ENCODE results near the gene PRSS1.

The PRSS1 gene

DNA sequence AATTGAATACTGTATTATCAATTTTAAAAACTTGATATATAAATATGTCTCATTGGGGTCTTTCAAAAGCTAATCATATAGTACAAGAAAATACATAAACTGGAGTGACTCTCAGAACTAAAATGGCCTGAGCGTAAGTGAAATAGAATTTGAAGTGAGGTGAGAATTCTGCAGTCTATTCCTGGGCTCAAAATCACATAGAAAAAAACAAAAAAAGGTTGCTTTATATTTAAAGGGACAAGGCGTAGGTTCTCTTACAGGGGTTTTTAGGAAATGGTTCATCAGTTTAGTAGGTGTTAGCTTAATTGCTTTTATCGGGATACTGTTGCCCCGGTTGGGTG, 36.7 kb upstream of the PRSS1 start:
- in situ Hi-C loops (cut with MboI; ENCODE audit: low sequenced_read_pairs, unreplicated experiment): no loop called here
- TF ChIP-seq, protein P1, sequence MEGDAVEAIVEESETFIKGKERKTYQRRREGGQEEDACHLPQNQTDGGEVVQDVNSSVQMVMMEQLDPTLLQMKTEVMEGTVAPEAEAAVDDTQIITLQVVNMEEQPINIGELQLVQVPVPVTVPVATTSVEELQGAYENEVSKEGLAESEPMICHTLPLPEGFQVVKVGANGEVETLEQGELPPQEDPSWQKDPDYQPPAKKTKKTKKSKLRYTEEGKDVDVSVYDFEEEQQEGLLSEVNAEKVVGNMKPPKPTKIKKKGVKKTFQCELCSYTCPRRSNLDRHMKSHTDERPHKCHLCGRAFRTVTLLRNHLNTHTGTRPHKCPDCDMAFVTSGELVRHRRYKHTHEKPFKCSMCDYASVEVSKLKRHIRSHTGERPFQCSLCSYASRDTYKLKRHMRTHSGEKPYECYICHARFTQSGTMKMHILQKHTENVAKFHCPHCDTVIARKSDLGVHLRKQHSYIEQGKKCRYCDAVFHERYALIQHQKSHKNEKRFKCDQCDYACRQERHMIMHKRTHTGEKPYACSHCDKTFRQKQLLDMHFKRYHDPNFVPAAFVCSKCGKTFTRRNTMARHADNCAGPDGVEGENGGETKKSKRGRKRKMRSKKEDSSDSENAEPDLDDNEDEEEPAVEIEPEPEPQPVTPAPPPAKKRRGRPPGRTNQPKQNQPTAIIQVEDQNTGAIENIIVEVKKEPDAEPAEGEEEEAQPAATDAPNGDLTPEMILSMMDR (IDR thresholded peaks at IDR 0.05; ENCODE audit: borderline replicate concordance, control extremely low read depth, extremely low read depth, insufficient read depth, missing control alignments): no peak
- no peak for DNase-seq (ENCODE audit: low spot score)

DNA sequence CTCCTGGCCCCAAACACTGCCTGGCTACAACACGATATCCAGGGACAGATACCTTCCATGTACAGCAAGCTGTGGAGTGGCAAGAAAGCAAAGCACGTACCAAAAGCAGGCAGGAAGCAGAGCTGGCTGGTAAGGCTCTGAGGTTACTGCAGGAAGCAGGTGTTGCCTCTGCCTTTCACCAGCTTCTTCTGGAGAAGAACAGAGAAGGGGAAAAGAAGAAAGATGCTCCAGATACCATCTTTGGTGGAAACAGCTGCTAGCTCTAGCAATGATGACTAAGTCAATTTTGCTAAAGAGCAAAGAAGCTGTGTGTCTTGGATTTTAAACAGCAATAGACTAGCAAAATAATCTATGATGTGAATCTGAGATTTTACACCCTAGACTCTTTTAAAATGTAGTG, 34.9 kb upstream of the PRSS1 start:
- in situ Hi-C loops (cut with MboI; ENCODE audit: low sequenced_read_pairs, unreplicated experiment): no loop called here
- DNase-seq (ENCODE audit: low spot score): no peak
- TF ChIP-seq, protein P1 (IDR thresholded peaks at IDR 0.05; ENCODE audit: borderline replicate concordance, control extremely low read depth, extremely low read depth, insufficient read depth, missing control alignments): no peak

DNA sequence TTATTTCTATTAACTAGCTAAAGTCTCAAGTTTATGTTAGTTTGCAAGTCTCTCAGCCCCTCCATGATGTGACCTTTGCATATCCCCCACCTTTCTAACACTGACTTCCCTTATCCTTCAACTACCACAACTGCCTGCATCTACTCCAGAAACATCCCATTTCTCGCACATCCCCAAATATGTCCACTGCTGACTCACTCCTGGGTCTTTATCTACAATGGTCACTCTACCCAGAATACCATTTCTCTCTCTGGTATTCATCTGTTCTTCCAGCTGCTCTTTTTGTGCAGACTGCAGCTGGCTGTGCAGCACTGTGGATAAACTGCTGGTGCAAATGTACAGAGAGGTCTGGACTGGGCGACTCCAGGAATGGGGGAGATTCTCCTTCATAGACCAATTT, 32.7 kb upstream of the PRSS1 start:
- TF ChIP-seq, protein P1 (IDR thresholded peaks at IDR 0.05; ENCODE audit: borderline replicate concordance, control extremely low read depth, extremely low read depth, insufficient read depth, missing control alignments): no peak
- in situ Hi-C loops (cut with MboI; ENCODE audit: low sequenced_read_pairs, unreplicated experiment): no loop called here
- DNase-seq (ENCODE audit: low spot score): no peak

DNA sequence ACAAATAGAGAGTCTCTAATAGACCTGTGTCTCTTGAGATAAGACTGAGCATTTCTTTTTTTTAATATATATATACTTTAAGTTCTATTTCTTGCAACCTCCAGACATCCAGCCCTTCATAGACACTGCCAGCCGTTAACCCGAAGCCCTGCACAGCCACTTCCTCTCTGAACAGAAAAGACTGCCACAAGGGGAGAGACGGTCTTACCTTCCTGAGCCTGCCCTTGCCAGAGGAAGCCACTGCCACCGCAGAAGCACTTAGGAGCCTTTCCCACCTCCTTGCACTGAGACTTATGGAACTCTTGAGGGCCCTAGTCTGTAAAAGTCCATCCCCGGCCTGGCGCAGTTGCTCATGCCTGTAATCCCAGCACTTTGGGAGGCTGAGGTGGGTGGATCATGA, 31.8 kb upstream of the PRSS1 start:
- in situ Hi-C loops (cut with MboI; ENCODE audit: low sequenced_read_pairs, unreplicated experiment): no loop called here
- TF ChIP-seq, protein P1 (IDR thresholded peaks at IDR 0.05; ENCODE audit: borderline replicate concordance, control extremely low read depth, extremely low read depth, insufficient read depth, missing control alignments): no peak
- DNase-seq (ENCODE audit: low spot score): no peak

DNA sequence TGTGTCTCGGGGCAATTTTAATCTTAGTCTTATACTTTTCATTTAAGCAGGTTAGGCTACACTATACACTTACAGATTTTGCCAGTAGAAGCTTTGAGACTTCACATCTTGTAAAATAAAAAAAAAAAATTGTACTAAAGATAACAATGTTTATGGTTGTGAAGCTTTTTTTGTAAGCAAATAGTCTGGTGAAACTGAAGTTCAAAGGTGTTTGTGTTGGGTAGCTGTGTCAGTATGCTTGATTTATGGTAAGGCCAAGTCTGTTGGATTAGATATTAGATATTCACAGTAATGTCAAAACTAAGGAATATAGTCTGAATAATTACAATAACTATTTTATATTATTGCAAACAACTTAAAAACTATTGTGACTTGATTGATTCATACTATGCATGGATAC, 31.0 kb upstream of the PRSS1 start:
- DNase-seq (ENCODE audit: low spot score): no peak
- TF ChIP-seq, protein P1 (IDR thresholded peaks at IDR 0.05; ENCODE audit: borderline replicate concordance, control extremely low read depth, extremely low read depth, insufficient read depth, missing control alignments): no peak
- in situ Hi-C loops (cut with MboI; ENCODE audit: low sequenced_read_pairs, unreplicated experiment): no loop called here

DNA sequence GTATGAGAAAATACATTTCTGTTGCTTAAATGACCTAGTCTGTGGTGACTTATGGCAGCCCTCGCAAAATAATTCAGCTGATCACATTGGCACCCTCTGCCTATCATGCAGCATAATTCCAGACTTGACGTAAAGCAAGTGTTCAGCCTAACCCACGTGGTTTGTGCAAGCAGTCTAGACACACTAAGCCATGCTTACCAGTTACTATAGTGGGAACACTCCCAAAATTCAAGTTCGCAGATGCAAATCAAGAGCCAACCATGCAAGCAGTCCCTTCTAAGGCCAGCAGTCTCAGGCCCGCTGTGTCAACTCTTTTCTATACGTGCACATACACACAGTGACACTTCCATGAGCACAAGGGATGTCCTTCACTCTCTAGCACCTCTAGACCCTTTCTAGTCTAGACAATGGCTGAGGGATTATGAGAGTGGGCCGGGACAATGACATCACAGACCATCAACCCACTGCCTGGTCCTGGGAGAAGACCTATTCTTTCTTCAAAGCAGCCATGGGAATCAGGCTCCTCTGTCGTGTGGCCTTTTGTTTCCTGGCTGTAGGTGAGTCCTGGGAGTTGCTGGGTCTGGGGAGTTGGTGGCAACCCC, 29.0 kb upstream of the PRSS1 start:
- TF ChIP-seq, protein P1 (IDR thresholded peaks at IDR 0.05; ENCODE audit: borderline replicate concordance, control extremely low read depth, extremely low read depth, insufficient read depth, missing control alignments): no peak
- no peak for DNase-seq (ENCODE audit: low spot score)

DNA sequence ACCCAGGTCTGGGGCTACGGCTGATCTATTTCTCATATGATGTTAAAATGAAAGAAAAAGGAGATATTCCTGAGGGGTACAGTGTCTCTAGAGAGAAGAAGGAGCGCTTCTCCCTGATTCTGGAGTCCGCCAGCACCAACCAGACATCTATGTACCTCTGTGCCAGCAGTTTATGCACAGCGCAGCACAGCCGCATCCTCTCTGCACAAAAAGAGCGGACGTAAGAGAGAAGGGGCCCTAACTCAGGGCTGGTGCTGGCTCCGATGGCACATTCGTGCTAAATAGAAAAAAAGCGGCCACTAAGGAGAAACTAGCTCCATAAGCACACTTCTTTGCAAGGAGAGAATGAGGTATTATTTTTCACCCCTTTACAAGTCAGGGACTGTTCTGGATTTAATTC, 28.3 kb upstream of the PRSS1 start:
- TF ChIP-seq, protein P1 (IDR thresholded peaks at IDR 0.05; ENCODE audit: borderline replicate concordance, control extremely low read depth, extremely low read depth, insufficient read depth, missing control alignments): no peak
- no peak for DNase-seq (ENCODE audit: low spot score)
- in situ Hi-C loops (cut with MboI; ENCODE audit: low sequenced_read_pairs, unreplicated experiment): no loop called here

More for the DNA sequence above, 29.0 kb upstream of the PRSS1 start:
- in situ Hi-C loops (cut with MboI; ENCODE audit: low sequenced_read_pairs, unreplicated experiment): no loop called here
